NCI-H146 (cell line): ENCODE results near the gene FOXL1.
"Not testable (repeated sequence)": the region's sequence is repeated elsewhere in the genome, so short reads cannot be mapped to it uniquely, and the experiment has no call there.

Experiments used
- DNase-seq: peaks from one replicate; lab custom pipeline; 2025; lab: John Stamatoyannopoulos, UW

Gene FOXL1

GRCh38 chr16:86580791-86581170 is 2.4 kb downstream of the FOXL1 start:
- no peak for DNase-seq

- DNase-seq = no peak
Observed at GRCh38 chr16:86581458-86581857, 3.1 kb downstream of the FOXL1 start.

- DNase-seq = no peak
Observed at GRCh38 chr16:86584071-86584685, 5.8 kb downstream of the FOXL1 start.

GRCh38 chr16:86584726-86585721 is 6.7 kb downstream of the FOXL1 start:
- DNase-seq = no peak

GRCh38 chr16:86585821-86586611 is 7.7 kb downstream of the FOXL1 start:
- DNase-seq = no peak

GRCh38 chr16:86587487-86587886 is 9.1 kb downstream of the FOXL1 start:
- no peak for DNase-seq

- DNase-seq = not testable (repeated sequence)
Observed at GRCh38 chr16:86587955-86588354, 9.6 kb downstream of the FOXL1 start.

- DNase-seq = no peak
Observed at GRCh38 chr16:86590501-86591144, 12.3 kb downstream of the FOXL1 start.

GRCh38 chr16:86591270-86591669 is 12.9 kb downstream of the FOXL1 start:
- DNase-seq = no peak

GRCh38 chr16:86593913-86594620 is 15.7 kb downstream of the FOXL1 start:
- DNase-seq = no peak

GRCh38 chr16:86594721-86595120 is 16.4 kb downstream of the FOXL1 start:
- DNase-seq = no peak

GRCh38 chr16:86595983-86596605 is 17.7 kb downstream of the FOXL1 start:
- no peak for DNase-seq

GRCh38 chr16:86597126-86597879 is 19.0 kb downstream of the FOXL1 start:
- no peak for DNase-seq

- DNase-seq = no peak
Observed at GRCh38 chr16:86597880-86598606, 19.7 kb downstream of the FOXL1 start.

GRCh38 chr16:86598607-86599565 is 20.5 kb downstream of the FOXL1 start:
- no peak for DNase-seq

- no peak for DNase-seq
Observed at GRCh38 chr16:86601356-86601755, 23.0 kb downstream of the FOXL1 start.

- no peak for DNase-seq
Observed at GRCh38 chr16:86602521-86602920, 24.2 kb downstream of the FOXL1 start.
